GM21360 (cell line): ENCODE measurements around the gene MCM10.
"Not testable (repeated sequence)": the region's sequence is repeated elsewhere in the genome, so short reads cannot be mapped to it uniquely, and the experiment has no call there.

Experiments
- ATAC-seq: cut with Tn5 transposase; IDR thresholded peaks from one replicate; pipeline ENCODE4 v1.9.1; 2021; ENCODE audit warnings: mild to moderate bottlenecking, moderate library complexity; ENCODE audit not compliant: unreplicated experiment

The MCM10 gene

DNA sequence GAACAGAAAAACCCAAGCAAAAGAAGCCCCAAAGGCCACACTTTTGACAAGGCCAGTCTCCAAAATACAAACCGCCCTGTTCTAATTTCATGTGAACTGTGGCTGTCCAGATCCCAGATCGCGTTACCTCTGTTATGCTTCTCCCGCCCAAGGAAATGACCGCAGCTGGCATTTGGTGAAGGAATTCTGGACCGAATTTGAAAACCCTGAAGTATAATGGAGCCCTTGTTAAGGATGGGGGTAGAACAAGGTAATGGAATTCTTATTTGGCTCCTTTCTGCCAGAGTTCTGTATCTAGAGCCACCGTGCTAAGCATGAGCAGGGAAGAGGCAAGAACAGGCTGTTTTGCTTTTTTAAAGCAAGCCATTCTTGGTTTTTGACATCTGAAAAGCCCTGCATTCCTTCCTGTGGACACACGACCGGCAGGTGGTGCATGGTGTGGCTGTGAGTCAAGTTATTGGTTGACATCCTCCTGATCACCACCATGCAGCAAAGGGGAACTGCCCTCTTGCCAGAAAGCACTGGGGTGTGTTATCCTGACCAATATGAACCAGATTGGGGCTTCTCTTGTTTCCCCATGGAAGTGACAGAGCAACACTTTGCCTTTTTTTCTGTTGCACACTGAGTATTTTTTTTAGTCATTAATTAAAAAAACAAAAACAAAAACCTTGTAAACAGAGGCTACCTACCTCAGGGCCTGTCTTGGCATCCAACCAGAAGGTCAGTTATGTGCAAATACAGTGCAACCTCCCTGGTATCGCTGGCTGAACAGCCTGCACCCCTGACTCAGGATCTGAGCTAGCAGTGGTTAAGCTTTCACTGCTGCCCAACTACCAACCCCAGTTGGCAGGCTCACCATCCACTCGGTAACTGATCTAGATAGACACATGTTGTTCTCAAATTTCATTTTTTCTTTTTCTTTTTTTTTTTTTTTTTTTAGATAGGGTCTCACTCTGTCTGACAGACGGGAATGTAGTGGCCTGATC, 58.6 kb downstream of the MCM10 start:
- ATAC-seq: no peak

DNA sequence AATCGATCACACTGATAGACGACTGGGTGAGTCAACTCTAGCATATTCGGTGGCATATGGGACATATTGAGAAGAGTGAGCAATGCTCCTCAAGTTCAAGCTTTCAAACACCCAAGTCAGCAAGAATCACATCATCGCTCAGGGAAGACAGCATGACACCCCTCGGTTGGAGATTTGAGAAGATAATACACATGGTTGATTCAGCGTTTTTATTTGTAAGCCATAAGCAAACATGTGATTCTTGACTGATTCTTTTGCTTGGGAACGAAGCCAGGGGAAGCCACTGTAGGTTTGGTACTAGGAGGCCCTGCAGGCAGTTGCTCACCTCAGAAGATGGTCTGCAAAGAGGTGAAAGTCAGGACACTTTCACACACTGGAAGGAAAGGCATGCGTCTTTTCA, 60.2 kb downstream of the MCM10 start:
- no peak for ATAC-seq

DNA sequence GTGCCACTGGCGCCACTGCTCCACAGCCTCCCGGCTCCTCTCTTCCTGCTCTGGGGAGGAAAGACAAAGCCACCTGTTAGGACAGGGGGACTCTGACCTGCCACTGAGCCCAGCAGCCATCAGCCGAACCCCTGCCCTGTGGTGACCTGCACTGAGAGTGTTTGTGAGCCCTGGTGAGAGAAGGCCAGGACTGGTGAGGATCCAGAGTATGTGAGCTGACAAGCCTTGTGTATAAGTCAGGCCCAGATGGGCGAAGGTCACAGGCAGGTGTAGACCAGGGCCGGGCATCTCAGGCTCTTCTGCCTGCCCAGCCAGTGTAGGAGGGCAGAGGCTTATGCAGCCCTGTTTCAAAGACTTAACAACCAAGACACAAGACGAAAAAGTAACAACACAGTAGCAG, 60.8 kb downstream of the MCM10 start:
- no peak for ATAC-seq

DNA sequence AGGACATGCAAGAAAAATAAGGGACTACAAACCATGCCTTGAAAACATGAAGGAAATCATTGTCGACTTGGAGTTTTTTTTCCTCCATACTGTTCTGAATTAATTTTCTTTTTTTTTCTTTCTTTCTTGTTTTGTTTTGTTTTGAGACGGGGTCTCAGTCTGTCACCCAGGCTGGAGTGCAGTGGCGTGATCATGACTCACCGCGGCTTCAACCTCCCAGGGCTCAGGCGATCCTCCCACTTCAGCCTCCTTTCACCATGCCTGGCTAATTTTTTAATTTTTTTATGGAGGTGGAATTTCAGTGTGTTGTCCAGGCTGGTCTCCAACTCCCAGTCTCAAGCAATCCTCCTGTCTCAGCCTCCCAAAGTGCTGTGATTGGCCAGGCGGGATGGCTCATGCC, 61.2 kb downstream of the MCM10 start:
- ATAC-seq: no peak

DNA sequence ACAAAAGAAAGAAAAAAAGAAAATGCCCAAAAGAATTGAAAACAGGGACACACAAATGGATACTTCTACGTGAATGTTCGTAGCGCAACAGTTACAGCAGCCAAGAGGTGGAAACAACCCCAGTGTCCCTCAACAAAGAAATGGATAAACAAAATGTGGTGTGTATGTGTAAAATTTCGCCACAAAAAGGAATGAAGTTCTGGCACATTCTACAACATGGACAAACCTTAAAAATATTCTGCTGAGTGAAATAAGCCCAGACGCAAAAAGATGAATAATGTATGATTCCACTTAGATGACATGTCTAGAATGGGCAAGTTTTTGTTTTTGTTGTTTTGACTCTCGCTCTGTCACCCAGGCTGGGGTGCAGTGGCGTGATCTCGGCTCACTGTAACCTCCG, 61.9 kb downstream of the MCM10 start:
- ATAC-seq: no peak

DNA sequence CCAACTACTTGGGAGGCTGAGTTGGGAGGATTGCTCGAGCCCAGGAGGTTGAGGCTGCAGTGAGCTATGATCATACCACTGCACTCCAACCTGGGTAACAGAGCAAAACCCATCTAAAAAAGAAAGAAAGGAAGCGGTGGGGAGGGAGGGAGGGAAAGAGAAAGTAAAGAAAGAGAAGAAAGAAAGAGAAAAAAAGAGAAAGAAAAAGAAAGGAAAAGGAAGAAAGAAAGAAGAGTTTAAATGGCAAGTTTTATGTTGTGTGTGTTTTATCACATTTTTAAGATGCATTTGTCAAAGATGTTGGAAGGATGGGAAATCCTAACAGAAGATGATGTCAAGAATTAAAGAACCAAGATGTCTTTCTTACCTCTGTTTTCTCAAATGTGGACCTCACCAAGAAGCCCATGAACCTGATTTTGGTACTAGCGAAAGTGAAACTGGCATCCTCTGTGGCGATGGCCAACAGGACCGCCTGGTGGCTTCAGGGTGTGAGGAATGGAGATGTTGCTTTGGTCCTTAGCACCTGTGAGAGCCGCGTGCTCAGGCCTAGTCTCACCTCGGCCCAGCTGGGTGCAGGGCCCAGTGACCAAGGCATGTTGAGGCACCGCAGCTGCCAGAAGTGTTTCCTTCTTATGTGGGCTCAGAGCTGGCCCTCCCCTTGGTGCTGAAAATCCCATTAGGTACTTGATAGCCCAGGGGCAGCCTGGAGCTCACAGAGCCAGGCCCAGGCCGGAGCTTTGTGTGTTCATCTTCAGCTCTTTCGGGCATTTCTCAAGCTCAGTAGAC, 63.0 kb downstream of the MCM10 start:
- ATAC-seq: no peak

DNA sequence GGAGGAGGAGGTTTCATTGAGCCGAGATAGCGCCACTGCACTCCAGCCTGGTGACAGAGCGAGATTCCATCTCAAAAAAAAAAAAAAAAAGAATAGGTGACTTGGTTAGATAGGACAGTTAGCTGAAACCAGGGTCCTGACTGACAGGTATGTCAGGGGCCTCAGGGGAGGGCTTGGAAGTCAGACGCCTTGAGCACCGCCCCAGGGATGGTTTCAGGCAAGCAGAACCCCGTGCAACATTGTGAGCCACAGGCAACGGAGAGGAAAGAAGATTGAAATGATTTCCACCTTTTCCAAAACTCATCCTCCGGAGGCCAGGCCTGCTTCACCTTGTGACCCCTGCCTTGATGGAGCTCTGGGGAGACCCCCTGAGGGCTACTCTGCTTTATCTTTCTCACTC, 64.2 kb downstream of the MCM10 start:
- no peak for ATAC-seq

DNA sequence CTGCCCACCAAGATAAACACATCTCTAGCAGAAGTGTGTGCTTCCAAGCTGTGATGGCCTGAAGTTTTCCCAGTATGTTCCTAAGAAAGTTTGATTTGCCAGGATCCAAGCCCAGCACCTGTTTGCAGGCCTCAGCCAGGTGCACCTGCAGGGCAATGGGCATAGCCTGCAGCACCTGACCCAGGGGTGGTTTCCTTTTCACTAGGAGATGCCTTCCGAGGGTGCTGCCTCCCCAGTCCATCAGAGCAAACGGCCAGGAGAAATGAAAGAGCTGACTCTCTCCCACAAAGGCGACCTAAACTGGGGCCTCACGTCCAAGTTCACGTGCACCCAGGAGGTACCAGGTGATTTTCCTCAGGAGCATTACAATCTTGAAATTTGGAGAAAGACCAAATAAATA, 65.7 kb downstream of the MCM10 start:
- no peak for ATAC-seq

DNA sequence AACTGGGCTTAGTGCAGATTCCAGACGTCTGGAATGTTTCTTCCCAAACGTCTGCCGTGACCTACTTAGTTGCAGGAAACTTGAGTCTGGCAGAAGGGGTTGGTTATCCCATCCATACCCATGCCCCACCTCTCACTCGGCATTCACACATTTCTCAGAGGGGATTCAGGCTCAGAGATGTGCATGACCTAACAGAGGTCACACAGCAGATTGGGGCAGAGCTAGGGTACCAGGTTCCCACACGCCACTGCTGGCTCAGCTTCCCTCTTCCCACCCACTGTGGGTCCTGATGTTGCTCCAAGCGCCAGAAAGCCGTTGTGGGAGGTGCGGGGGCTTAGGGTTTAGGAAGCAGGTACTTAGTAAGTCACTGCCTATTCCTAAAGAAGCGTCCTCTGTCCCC, 69.8 kb downstream of the MCM10 start:
- no peak for ATAC-seq

DNA sequence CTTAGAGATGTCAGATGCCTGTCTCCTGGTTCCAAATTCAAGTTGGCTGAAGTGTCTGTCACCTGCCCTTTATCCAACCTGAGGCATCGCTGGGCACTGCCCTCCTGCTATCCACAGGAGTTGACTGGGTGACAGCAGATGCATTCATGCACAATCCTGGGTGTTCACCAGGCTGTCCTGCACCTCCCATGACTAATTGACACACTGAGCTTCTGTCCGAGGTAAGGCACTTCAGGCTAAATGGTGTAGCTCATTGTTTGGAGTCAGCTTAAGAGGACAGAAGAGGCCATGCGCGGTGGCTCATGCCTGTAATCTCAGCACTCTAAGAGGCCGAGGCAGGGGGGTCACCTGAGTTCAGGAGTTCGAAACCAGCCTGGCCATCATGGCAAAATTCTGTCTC, 70.5 kb downstream of the MCM10 start:
- no peak for ATAC-seq

DNA sequence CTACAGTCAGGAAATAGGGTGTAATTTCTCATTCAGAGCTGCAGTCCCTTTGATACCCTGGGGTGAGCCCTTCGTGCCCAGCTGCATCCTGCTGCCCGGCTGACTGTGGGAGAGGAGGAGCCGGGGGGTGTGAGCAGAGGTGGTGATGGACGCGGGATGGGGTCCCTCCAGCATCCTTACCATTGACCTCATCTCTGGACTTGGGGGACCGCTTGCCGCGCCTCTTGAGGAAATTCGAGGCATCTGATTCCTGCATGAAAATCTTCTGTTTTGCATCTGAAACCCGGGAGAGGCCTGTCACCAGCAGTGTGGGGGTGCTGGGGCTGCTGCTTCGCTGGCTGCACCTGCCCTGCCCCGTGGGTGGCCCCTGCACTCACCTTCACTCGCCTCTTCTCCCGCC, 72.0 kb downstream of the MCM10 start:
- ATAC-seq: no peak

DNA sequence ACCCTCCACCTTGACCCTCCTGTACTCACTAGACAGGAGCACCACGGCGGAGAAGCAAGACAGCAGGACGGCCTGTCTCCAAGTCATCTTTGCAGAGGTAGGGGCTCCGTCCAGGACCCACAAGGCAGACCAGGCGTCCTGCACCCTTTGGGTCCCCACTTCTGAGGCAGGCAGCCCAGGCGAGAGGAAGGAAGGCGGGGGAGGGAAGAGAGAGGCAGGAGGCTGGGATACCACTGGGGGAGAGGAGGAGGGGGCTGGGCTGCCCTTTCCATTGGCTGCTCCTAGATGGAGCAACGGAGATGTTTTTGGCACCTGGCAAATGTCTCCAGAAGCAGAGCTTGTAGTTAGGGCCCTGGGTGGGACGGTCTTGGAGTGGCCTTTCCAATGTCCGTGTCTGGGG, 72.8 kb downstream of the MCM10 start, which contains the start of gene UCMA:
Gene UCMA, minus strand, starts transcription at position 203 of the 400 bp plus-strand sequence. Its CDS starts 116 bp downstream, at position 87.
- ATAC-seq: no peak

DNA sequence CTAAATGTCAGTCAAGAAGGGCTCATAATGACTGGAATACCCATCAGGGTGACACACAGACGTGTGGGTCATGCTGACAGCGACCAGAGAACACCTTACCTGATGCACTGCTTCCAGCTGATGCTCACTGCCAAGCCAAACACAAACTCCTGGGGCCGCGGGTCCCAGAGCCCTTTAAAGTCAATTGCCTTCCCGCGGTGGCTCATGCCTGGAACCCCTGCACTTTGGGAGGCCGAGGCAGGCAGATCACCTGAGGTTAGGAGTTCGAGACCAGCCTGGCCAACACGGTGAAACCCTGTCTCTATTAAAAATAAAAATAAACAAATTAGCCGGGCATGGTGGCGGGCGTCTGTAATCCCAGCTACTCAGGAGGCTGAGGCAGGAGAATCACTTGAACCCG, 73.4 kb downstream of the MCM10 start:
- ATAC-seq: not testable (repeated sequence)

DNA sequence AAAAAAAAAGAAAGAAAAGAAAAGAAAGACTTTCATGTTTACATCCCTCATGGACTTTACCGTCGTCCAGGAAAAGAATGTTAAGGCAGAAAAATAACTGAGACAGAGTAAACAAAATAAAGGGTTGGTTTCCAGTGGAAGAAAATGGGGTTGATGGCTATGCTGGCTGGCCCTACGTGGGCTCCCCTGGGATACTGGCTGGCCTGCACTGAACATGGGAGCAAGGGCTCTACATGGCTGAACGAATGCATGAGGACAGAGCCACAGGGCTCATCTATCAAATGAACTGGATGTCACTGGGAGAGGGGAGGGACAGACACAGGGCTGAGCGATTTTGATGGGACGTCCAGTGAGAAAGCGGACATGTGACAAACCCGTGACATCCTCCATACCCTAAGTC, 75.3 kb downstream of the MCM10 start:
- ATAC-seq: no peak

DNA sequence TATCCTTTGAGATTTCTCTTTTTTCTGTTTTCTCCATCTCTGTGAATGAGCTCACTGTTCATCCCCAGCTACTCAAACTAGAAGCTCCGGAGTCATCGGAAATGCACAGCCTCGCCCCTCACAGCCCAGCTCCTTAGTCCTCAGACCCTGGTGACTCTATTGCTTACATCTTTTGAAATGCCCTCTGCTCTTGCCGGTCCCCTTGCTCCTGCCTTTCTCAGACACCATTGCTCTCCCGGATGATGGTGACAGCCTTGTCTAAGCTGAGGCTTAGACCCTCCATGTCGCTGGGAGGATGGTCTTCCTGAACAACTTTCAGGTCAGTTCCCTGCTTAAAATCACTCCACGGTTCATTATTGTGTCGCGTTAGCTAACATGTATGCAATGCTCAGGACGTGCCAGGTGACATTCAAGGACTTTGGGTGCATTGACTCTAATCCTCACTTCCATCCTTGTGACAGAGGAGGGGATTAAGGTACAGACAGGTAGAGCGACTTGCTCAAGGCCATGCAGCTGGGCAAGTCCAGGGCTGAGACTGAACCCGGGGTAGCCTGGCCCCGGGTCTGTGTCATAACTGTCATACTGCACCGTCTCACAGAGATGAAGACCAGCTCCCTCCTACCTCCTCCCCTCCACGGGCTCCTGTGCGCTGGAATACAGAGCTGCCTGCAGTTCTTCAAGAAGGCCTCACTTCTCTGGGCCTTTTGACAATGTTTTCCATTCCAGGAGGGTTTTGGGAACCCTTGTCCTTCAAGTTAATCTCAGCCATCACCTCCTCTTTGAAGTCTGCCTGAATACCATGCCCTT, 77.1 kb downstream of the MCM10 start:
- ATAC-seq: no peak

DNA sequence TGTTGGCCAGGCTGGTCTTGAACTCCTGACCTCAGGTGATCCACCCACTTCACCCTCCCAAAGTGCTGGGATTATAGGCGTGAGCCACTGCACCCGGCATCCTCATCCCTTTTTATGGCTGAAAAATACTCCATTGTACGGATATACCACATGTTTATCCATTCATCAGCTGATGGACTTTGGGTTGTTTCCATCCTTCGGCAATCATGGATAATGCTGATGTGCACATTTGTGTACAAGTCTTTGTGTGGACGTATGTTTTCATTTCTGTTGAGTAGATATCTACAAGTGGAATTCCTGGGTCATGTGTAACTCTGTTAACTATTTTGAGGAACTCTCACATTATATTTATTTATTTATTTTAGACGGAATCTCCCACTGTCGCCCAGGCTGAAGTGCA, 78.6 kb downstream of the MCM10 start:
- no peak for ATAC-seq

DNA sequence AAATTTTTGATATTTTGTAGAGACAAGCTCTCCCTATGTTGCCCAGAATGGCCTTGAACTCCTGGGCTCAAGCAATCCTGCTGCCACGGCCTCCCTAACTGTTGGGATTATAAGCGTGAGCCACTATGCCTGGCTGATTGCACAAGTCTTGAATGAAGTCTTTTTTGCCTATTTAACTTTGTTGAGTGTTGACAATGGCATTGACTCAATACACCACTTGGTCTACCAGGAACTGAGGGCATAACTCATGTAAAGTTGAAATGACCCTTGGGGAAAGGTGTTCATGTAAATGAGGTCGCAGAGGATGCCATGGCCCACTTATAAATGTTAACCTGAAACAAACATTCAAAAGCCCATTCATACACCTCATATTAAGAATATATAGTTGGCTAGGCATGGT, 80.3 kb downstream of the MCM10 start:
- no peak for ATAC-seq

DNA sequence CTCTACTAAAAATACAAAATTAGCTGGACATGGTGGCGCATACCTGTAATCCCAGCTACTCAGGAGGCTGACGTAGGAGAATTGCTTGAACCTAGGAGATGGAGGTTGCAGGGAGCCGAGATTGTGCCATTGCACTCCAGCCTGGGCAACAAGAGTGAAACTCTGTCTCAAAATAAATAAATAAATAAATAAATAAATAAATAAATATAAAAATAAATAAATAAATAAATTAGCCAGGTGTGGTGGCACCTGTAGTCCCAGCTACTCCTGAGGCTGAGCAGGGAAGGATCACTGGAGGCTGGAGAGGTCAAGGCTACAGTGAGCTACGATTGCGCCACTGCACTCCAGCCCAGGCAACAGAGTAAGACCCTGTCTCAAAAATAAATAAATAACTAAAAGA, 80.9 kb downstream of the MCM10 start:
- not testable (repeated sequence) for ATAC-seq

DNA sequence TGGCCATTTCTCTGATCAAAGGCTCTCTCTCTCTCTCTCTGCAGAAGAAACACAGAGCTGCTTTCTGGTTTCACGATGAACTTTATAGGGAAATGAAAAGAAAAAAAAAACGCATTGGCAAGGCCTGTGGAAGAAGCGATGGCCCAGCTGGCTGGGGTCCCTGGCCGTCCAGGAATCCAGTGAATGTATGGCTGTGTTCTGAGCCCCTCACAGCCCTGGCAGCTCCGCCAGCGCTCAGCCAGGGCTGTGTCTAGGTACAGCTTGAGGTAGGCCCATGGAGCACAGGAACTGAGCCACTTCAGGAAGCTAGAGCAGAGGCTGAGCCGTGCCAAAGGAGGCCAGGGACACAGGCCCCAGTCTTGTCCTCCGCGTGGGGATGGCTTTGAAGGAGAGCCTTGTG, 85.9 kb downstream of the MCM10 start:
- no peak for ATAC-seq

DNA sequence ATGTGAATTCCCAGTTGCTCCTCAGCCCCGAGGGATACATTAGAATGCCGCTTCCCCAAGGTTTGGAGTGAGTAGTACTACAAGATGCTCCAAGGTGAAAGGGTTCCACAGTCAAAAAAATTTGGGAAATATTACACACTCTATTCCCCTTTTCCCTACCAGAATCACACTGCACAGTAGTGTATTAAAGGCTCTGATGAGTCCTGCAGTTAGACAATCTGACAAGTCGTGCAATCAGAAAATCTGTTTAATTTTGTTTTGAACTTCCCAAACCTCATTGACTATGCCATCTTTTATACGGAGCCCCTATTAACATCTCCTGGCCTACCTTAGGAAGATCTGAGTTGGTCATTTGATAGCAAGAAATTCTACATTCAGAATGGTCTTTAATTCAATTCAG, 86.4 kb downstream of the MCM10 start:
- ATAC-seq: no peak

DNA sequence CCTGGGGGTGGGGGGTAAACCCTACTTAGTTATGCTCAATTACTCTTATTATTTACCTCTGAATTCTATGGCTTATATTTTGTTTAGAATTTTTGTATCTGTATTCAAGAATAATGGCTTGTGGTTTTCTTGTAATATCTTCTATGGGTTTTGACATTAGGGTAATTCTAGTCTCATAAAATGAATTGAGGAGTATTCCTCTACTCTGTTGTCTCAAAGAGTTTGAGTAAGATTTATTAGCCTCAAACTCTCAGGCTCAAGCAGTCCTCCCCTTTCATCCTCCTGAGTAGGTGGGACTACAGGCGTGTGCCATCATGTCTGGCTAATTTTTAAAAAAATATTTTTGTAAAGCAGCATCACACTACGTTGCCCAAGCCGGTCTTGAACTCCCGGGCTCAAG, 92.4 kb downstream of the MCM10 start:
- ATAC-seq: no peak
